Activated T-cell treated with anti-CD3 and anti-CD28 coated beads, Interleukin-2, amount 50 U/mL, for 72 hours (primary cell): ENCODE measurements around the gene SPAG4. TPM values are rescaled to one million over a fixed set of nuclear protein-coding genes. Genes with fewer than 3 reads are reported as not detected.

Experiments
- ATAC-seq, 2 donors: fragments of 150-1000 bp; cut with Tn5 transposase; replicated peaks in 1 of 2; 2 replicates each; pipeline ENCODE4 v1.10.0; 2021; ENCODE audit warnings: moderate library complexity in 2 of 2, mild to moderate bottlenecking in 1 of 2
- DNase-seq, 2 donors: peaks; one replicate each; pipeline ENCODE4 v3.0.0; 2021 to 2022; ENCODE audit warnings: mixed read lengths in 1 of 2
- H3K27ac Mint-ChIP-seq: one replicate; pipeline ENCODE4 v1.8.0; 2022; ENCODE audit warnings: mild to moderate bottlenecking, moderate library complexity, mixed read lengths
- H3K27me3 Mint-ChIP-seq: one replicate; pipeline ENCODE4 v1.8.0; 2022; ENCODE audit warnings: low read depth, mixed read lengths
- H3K36me3 Mint-ChIP-seq, 2 donors: one replicate each; pipeline ENCODE4 v1.8.0; 2022; ENCODE audit warnings: mixed read lengths in 2 of 2, mild to moderate bottlenecking in 1 of 2; ENCODE audit not compliant: insufficient read depth in 2 of 2
- H3K4me1 Mint-ChIP-seq: one replicate; pipeline ENCODE4 v1.8.0; 2022; ENCODE audit warnings: low read depth, mixed read lengths
- H3K4me3 Mint-ChIP-seq, 2 donors: one replicate each; pipeline ENCODE4 v1.8.0; 2022; ENCODE audit warnings: mild to moderate bottlenecking in 2 of 2, mixed read lengths in 2 of 2, moderate library complexity in 2 of 2
- H3K9me3 Mint-ChIP-seq, 2 donors: one replicate each; pipeline ENCODE4 v1.8.0; 2022; ENCODE audit warnings: mixed read lengths in 2 of 2
- total RNA-seq, 2 donors: library from RNA; stranded (reverse); gene quantifications; one replicate each; pipeline ENCODE4 v1.2.3, GENCODE V29; 2022

Gene SPAG4
- total RNA-seq, 2 donors from 2014 or later = 8.7 to 9.8 TPM

DNA sequence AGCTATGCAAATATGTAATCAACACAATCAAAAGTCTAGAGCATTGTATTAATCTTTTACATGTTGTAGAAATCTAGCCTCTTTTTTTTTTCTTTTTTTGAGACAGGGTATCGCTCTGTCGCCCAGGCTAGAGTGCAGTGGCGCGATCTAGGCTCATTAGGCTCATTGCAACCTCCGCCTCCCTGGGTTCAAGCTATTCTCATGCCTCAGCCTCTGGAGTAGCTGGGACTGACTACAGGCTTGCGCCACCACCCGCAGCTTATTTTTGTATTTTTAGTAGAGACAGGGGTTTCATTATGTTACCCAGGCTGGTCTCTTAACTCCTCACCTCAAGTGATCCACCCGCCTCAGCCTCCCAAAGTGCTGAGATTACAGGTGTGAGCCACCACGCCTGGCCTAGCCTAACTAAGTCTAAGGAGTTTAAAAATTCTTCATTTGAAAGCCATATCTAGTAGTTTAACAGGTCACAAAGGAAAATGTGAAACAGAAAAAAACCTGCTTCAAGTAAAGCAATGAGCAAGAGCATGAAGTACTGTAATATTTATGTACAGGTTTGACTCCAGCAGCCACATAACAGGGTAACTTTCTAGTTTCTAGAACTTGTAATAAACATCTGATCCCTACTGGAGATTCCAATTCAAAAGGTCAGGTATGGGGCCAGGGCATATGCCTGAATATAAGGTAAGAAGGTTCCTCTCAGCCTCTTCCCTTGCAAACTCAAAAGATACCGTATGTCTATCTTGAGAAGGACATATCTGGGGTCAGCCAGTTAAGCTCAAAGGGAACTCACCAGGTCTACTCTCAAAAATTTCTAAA lies 44.7 kb downstream of the SPAG4 start:
- DNase-seq (peak; percentile 32 to 53), ATAC-seq (peak; percentile 44 to 47)
- H3K27me3 Mint-ChIP-seq = no peaks in the 10 kb centered on the region
- H3K4me3 Mint-ChIP-seq = peak overlapping the region; percentile 78 to 88
- H3K27ac Mint-ChIP-seq = peak overlapping the region; percentile 90
- peaks cover 9 to 37% of the 10 kb centered on the region in 2 donors for H3K36me3 Mint-ChIP-seq
- no peaks in the 10 kb centered on the region for H3K9me3 Mint-ChIP-seq
- peaks cover 73% of the 10 kb centered on the region for H3K4me1 Mint-ChIP-seq

GRCh38 chr20:35661053-35661452 lies 45.4 kb downstream of the SPAG4 start:
- H3K4me3 Mint-ChIP-seq = peak overlapping the region; percentile 78 to 88
- H3K27ac Mint-ChIP-seq = peak overlapping the region; percentile 90
- no peaks in the 10 kb centered on the region for H3K9me3 Mint-ChIP-seq
- peaks cover 73% of the 10 kb centered on the region for H3K4me1 Mint-ChIP-seq
- H3K36me3 Mint-ChIP-seq = peaks cover 9 to 37% of the 10 kb centered on the region in 2 donors
- no peaks in the 10 kb centered on the region for H3K27me3 Mint-ChIP-seq
- ATAC-seq (peak; percentile 27 to 30), DNase-seq (no peak)

GRCh38 chr20:35661908-35662307 lies 46.3 kb downstream of the SPAG4 start:
- H3K27me3 Mint-ChIP-seq = no peaks in the 10 kb centered on the region
- peaks cover 9 to 33% of the 10 kb centered on the region in 2 donors for H3K36me3 Mint-ChIP-seq
- ATAC-seq = no peak
- H3K4me1 Mint-ChIP-seq = peaks cover 67% of the 10 kb centered on the region
- no peak for DNase-seq
- no peaks in the 10 kb centered on the region for H3K9me3 Mint-ChIP-seq
- peak overlapping the region; percentile 78 to 88 for H3K4me3 Mint-ChIP-seq
- peak overlapping the region; percentile 90 for H3K27ac Mint-ChIP-seq

GRCh38 chr20:35662551-35662950 lies 46.9 kb downstream of the SPAG4 start:
- Mint-ChIP-seq H3K4me1 (peaks cover 60% of the 10 kb centered on the region), H3K4me3 (peak overlapping the region; percentile 78 to 88), H3K27me3 (no peaks in the 10 kb centered on the region), H3K9me3 (no peaks in the 10 kb centered on the region), H3K36me3 (peaks cover 5 to 30% of the 10 kb centered on the region in 2 donors), H3K27ac (peak overlapping the region; percentile 90)
- peak; percentile 6 to 11 for ATAC-seq
- peak in 1 of 2 donors; percentile 28 for DNase-seq

GRCh38 chr20:35663516-35664465 lies 48.2 kb downstream of the SPAG4 start:
- Mint-ChIP-seq H3K4me1 (peaks cover 49% of the 10 kb centered on the region), H3K36me3 (peaks cover 5 to 29% of the 10 kb centered on the region in 2 donors), H3K9me3 (no peaks in the 10 kb centered on the region)

GRCh38 chr20:35664466-35665206 lies 49.0 kb downstream of the SPAG4 start, which contains the start of the genes CPNE1 and RBM12:
Gene CPNE1 (minus strand): TSS chr20:35664900. CDS start chr20:35632923, 31,977 bp downstream.
Gene RBM12 (minus strand): TSS chr20:35664900. CDS start chr20:35655322, 9,578 bp downstream.
- Mint-ChIP-seq H3K4me1 (peaks cover 40% of the 10 kb centered on the region), H3K9me3 (no peaks in the 10 kb centered on the region), H3K36me3 (peaks cover 5 to 28% of the 10 kb centered on the region in 2 donors), H3K4me3 (peak within 1 kb of the TSS; percentile 78 to 88), H3K27me3 (no peaks in the 10 kb centered on the region), H3K27ac (peak within 1 kb of the TSS; percentile 90)
- DNase-seq (peak; percentile 94 to 95), ATAC-seq (peak; percentile 70 to 71)

More at GRCh38 chr20:35663516-35664465, 48.2 kb downstream of the SPAG4 start:
- no peaks in the 10 kb centered on the region for H3K27me3 Mint-ChIP-seq
- peak overlapping the region; percentile 78 to 88 for H3K4me3 Mint-ChIP-seq
- peak overlapping the region; percentile 90 for H3K27ac Mint-ChIP-seq
- DNase-seq (peak; percentile 70 to 76), ATAC-seq (peak; percentile 47 to 48)

GRCh38 chr20:35665949-35666288 lies 50.3 kb downstream of the SPAG4 start:
- ATAC-seq (no peak), DNase-seq (no peak)
- Mint-ChIP-seq H3K27me3 (no peaks in the 10 kb centered on the region), H3K9me3 (no peaks in the 10 kb centered on the region), H3K27ac (no peak overlapping the region), H3K36me3 (peaks cover 5 to 25% of the 10 kb centered on the region in 2 donors), H3K4me1 (peaks cover 27% of the 10 kb centered on the region), H3K4me3 (peak overlapping the region in 1 of 2 donors; percentile 15)

DNA sequence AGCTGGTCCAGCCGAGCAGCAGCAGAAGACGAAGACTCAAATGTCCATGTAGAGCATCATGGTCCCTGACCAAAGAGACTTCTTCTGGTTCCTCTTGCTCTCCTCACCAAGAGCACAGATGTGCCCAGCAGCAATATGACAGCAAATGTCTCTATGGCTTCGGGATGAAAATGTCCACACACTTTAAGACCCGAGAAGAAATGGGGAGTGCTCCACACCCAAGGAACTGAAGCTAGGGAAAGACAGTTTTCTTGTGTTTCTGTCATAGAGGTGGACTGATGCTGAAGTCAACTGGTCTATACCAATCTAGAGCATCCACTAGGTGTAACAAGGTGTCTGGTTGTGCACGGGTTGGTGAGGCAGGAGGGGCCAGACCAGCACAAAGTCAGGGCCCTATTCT lies 53.6 kb downstream of the SPAG4 start:
- no peaks in the 10 kb centered on the region for H3K27me3 Mint-ChIP-seq
- DNase-seq (no peak), ATAC-seq (no peak)
- H3K9me3 Mint-ChIP-seq = no peaks in the 10 kb centered on the region
- peak overlapping the region; percentile 62 for H3K27ac Mint-ChIP-seq
- peaks cover 2 to 18% of the 10 kb centered on the region in 2 donors for H3K36me3 Mint-ChIP-seq
- peaks cover 5% of the 10 kb centered on the region for H3K4me1 Mint-ChIP-seq
- H3K4me3 Mint-ChIP-seq = no peak overlapping the region

DNA sequence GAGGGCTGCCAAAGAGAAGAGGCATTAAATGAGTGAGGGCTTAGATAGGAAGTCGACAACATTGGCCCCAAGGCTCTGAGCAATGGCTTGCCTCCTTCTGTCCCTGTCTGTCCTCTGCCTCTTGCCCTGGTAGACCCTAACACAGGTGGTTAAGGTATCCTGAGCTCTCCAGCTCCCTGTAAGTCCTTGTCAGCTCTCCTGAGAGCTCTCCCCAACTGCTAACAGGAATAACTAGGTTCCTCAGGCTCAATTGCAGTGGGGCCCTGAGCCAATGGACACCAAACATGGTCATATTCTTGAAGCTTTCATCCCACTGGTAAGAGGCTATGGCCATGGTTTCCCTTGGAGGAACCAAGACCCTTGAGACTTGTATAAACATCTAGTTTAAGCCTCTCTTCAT lies 54.1 kb downstream of the SPAG4 start:
- Mint-ChIP-seq H3K4me1 (peaks cover 5% of the 10 kb centered on the region), H3K36me3 (peaks cover 2 to 17% of the 10 kb centered on the region in 2 donors), H3K27ac (no peak overlapping the region), H3K9me3 (no peaks in the 10 kb centered on the region), H3K27me3 (no peaks in the 10 kb centered on the region), H3K4me3 (no peak overlapping the region)
- no peak for DNase-seq
- ATAC-seq = no peak

Other genes starting within 250 kb of the SPAG4 start
- gene UQCC1, start 203.9 kb upstream of the SPAG4 start, total RNA-seq = 10 to 100 TPM; 76.2 to 84.1 TPM
- not detected for gene GDF5, start 177.6 kb upstream of the SPAG4 start, total RNA-seq
- gene CEP250, start 160.2 kb upstream of the SPAG4 start, total RNA-seq = 10 to 100 TPM; 45.1 to 55.0 TPM
- gene C20orf173, start 86.2 kb upstream of the SPAG4 start, total RNA-seq = not detected
- gene ERGIC3, start 73.8 kb upstream of the SPAG4 start, total RNA-seq = 100 to 1,000 TPM; 139 to 145 TPM
- gene CPNE1, start 49.1 kb downstream of the SPAG4 start, total RNA-seq = 100 to 1,000 TPM; 459 to 512 TPM
- 10 to 100 TPM; 71.1 to 92.4 TPM for gene RBM12, start 49.1 kb downstream of the SPAG4 start, total RNA-seq
- 10 to 100 TPM; 43.3 to 46.0 TPM for gene NFS1, start 83.5 kb downstream of the SPAG4 start, total RNA-seq
- 10 to 100 TPM; 51.4 to 53.8 TPM for gene ROMO1, start 83.6 kb downstream of the SPAG4 start, total RNA-seq
- 100 to 1,000 TPM; 431 to 525 TPM for gene RBM39, start 126.4 kb downstream of the SPAG4 start, total RNA-seq
- 10 to 100 TPM; 68.1 to 68.6 TPM for gene PHF20, start 156.2 kb downstream of the SPAG4 start, total RNA-seq